Inflammatory macrophage (primary cell): Measurements from ENCODE around the gene DUSP1.

ENCODE experiments used
- DNase-seq, 2 donors: peaks; one replicate each; pipeline ENCODE4 v3.0.0-alpha.2; 2020 to 2022

DUSP1 gene

DNA sequence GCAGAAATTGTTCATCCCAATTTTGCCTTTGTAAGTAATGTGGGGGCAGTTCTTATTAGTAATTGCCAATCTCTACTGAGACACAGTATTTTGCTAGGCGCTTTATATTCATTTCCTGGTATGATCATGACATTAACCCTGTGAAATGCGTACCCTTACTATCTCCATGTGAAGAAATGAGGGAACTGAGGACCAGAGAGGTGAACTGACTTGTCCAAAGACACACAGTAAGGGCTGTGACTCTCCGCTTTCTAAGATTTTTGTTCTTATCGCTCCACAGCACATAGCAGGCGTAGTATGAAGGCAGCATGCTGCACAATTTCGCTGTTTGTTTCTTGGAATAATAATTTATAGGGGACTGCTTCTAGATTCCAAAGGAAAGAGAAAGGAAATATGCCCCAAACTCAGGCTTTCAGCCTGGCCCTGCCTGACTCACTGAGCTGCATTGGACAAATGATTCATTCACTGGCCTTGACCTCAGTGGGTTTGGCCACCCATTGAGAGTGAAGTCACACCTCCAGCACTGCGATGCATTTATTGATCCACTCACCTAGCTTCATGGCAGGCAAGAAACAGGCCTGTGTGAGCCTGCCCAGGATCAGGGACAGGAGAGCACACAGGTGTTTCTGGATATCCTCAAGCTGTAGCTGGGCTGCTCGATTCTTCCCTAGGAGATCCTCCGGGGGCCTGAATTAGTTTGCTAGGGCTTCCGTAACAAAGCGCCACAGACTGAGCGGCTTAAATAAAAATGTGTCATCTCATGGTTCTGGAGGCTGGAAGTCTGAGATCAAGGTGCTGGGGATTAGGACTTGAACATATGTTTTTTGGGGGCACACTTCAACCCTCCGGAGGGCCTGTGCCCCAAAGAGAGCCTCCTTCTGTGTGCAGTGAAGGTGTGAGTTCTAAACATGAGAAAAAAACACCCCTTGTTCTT lies 7.2 kb upstream of the DUSP1 start:
- DNase-seq, result peak; percentile 20 to 57

DNA sequence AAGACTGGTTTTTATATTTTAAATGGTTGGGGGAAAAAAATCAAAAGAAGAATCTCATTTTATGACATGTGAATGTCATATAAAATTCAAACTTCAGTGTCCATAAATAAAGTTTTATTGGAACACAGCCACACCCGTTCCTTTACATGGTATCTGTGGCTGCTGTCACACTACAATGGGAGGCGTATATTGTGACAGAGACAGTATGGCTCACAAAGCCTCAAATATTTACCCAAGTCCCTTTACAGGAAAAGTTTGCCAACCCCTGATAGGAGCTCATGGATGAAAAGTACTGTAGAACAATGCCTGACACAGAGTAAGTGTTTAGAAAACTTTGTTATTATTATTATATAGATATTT lies 5.2 kb upstream of the DUSP1 start:
- peak; percentile 24 to 41 for DNase-seq

DNA sequence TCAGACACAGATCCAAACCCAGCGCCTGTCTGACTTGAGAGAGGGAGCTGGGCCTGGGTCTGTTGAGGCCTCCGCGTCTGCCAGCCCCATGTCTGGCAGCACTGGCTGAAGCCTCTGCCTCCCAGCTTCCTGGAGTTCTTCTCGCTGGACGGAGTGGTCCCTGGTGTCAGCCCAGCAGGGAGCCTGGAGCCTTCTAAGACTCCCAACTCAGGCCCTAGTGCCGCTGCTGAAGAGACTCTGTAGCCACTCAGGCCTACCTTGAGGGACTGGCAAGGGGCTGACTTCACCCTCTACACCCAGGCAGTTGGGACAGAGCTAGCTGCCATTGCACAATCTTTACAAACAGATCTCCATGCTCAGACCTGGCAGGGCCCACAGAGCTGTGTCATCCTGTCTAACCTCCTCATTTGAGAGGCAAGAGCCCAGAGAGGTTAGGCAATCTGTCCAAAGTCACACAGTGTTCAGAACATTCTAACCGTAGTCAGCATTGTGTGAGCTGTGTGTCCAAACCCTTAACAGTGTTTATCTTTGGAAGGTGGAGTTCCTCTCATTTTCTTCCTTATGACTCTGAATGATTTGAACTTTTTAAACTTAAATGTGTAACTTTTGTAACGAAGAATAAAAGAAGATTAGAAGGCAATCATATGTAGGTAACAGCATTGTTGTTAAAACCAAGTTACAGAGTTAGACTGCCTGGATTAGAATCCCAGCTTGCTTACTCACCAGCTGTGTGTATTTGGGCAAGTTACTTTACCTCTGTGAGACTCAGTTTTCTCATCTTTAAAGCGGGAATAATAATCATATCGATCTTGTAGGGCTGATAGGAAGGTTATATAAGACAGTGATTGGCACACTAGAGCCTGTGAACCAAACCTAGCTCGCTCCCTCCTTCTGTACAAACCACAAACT lies 4.6 kb upstream of the DUSP1 start:
- peak; percentile 96 for DNase-seq

DNA sequence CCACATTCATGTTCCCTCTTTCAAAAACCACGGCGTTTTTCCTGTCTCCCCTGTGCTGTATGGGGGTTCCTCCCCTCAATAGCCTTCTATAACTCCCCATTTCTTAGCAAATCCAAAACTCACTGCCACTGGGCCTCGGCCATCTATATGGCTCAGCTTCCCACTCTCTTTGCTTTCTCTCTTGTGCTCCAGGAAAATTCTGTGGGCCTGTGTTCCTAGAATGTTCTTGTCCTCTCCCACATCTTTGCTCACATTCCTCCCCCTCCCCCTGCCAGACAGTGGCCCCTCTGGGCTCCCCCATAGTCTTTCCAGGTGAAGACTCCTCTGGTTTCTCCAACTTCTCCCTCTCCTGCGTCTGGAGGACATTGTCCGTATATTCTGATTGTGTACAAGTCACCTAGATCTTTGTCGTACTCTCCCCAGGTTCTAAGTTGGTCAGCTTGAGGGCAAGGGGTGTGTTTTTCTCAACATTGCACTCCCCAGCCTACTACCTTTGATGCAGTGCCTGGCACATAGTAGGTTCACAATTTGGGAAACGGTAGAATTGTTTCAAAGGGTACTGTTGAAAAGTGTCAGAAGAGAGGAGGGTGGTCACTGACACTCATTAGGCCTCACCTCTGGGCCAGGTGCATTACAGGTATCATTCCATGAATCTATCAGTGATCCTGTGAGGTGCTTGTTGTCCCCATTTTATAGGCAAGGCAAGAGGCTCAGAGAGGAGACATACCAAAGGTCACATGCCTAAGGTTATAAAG lies 3.7 kb upstream of the DUSP1 start:
- no peak for DNase-seq

DNA sequence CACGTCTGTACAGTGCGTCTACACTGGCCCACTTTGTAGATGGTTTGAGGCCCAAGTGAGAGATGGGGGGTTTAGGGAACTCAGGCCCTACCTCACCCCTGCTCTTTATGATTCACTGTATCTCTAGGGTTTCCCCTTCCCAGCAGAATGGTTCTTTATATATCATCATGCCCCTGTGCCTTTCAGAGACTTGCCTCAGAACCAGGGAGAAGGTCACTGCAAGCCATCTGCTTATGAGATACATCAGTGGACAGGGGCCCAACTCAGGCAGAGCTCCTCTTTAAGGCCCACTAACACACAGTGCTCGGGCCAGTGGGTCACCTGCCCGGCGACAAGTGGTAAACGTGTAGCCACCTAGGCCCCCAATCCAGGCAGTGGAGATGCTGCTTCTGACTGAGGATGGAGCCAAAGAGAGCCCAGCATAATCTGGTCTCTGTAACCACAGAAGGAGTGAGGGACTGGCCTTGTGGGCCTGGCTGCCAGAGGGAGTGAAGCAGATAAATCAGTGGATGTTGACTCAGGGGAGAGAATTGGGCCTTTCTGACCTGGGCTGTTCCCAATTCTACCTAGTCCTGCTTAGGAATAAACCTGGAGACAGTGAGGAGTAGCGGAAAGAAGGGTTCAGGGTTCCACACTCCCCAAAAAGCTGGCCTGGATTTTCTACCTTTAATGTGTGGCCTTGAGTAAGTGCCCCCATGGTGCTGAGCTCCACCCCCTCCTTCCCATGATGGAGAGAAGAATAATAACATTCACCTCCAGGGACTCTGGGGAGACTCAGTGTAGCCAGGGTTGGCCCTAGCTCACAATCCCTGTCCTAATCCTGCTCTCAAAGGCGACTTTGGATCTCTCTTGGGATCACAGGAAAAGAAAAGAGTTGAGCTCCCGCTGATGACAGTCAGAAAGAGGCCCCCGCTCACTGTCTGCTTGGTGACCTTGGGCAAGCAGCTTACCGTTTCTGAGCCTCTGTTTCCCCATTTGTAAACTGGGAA lies 2.8 kb upstream of the DUSP1 start:
- DNase-seq, result peak; percentile 65 to 74

DNA sequence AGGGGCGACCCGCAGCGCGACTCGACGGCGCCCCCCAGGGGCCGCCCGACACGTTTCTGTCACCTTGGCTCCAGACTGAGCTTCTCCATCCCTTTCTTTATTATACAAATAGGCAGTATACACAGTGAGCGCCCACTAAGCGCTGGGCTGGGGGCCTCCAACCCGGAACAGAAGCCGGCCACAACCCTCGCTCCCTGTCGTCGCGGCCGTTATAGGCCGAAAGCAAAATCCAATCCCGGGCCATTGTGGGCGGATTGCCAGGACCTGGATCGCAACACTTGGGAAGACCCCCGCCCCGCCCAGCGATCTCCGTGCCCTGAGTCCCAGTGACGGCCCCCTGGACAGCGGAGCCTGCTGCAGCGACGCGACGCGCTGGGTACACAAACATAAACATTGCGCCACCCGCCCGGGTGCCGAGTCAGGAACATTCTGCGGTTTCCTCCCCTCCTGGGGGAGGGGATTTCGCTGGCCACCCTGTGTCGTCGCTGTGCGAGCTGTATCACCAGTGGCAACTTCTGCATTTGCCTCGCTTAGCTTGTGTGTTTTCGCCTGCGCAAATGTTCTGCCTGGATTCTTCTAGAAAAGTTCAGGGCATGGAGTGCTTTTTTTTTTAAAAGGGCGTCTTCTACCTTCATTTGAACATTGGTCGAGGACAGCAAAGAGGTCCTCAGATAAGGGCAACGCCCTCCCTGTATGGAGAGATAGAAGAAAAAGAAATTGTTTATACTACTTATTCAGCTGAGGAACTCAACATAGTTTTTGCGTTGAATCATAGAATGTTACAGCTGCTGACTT lies 1.3 kb upstream of the DUSP1 start:
- DNase-seq, result peak; percentile 98 to 99

DNA sequence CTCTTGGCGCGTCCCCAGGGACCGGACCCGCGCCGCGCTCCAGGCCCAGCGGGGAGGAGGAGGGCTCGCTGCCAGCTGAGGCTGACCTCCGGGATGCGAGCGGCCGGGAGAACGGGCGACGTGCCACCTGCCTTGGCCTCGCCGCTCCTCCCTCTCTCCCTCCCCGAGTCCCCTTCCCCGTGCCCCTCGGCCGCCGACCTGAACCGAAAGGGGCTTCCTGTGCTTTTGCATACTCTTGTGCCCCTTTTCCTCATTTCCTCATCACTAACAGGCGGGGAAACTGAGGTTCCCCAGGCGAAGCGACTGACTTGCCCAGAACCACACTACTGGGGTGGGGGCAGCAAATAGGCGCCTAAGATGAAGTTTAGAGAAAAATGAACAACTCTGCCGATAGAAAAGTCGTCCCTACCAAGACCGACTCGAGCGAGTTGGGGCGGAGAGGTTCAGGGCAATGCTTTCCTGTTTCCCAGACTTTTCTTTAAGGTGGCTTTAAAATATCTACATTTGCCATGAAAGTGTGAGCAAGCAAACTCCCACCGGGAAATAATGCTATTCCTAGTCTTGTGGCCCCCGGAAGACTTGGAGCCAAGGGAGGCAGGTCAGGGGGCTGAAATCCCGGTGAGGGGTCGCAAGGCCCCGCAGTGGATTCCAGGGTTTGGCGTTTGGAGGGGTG lies 580 bp upstream of the DUSP1 start:
- peak; percentile 7 to 15 for DNase-seq

DNA sequence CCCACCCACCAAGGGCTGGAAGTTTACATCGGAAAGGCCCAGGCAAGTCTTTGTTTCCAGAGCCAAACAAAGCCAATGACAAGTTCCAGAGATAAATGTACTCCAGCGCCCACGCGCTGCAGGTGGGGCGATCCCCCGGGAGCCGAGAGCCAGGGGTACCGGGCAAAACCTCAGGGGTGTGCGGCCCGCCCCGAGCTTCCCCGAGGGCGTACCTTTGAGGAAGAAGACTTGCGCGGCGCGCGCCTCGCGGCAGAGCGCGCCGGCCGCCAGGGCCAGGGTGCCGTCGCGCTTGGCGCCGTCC lies 671 bp downstream of the DUSP1 start:
- DNase-seq, result no peak

DNA sequence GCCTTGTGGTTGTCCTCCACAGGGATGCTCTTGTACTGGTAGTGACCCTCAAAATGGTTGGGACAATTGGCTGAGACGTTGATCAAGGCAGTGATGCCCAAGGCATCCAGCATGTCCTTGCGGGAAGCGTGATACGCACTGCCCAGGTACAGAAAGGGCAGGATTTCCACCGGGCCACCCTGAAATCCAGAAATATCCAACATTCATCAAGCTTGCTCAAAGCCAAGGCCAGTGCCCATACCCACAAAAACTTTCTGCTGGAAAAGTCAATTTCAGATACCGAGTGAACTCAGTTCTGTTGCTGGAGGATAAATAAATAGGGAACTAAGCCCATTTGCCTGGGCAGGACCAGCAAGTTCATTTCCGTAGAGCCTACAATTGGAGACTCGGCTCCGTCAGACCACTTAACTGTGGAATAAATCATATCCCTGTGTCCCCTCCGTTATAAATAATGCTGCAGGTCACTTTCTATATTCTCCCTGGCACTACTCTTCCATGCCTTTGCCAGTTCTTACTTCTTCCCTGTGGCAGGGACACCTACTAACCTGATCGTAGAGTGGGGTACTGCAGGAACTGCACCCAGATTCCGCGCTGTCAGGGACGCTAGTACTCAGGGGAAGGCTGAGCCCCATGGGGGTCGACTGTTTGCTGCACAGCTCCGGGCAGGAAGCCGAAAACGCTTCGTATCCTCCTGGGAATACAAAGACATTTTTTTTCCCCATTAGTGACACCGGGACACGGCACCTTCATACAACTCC lies 1.2 kb downstream of the DUSP1 start:
- DNase-seq, result peak; percentile 26 to 52

DNA sequence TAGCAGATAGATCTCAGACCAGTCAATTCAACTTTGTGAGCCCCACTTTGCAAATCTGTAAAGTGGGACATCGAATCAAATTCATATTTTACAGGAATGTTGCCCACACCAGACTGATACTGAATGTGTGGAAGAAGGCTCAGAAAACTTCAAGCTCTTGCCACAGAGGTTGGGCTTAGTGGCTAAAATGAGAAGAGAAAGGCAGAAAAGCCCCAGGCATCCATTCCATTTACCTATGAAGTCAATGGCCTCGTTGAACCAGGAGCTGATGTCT lies 1.7 kb downstream of the DUSP1 start:
- DNase-seq, result no peak

DNA sequence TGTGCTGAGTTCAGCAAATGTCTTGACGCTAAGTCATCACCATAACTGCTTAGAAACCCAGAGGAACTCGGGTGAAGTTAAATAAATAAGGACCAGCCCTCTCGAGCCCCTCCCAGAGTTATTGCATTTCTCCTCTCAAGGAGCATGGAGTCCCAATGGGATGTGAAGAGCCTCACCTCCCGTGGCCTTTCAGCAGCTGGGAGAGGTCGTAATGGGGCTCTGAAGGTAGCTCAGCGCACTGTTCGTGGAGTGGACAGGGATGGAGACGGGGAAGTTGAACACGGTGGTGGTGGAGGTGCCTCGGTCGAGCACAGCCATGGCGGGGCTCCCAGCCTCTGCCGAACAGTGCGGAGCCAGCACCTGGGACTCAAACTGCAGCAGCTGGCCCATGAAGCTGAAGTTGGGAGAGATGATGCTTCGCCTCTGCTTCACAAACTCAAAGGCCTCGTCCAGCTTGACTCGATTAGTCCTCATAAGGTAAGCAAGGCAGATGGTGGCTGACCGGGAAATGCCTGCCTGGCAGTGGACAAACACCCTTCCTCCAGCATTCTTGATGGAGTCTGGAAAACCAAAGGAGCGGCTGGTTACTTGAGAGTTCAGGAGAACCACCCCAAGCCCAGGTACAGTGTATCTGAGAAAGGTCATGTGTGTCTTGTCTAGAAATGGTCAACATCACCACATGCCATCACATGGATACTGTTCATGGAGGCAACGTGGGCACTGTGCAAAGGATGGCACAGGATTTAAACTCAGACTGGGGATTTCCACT lies 2.2 kb downstream of the DUSP1 start:
- DNase-seq, result no peak

DNA sequence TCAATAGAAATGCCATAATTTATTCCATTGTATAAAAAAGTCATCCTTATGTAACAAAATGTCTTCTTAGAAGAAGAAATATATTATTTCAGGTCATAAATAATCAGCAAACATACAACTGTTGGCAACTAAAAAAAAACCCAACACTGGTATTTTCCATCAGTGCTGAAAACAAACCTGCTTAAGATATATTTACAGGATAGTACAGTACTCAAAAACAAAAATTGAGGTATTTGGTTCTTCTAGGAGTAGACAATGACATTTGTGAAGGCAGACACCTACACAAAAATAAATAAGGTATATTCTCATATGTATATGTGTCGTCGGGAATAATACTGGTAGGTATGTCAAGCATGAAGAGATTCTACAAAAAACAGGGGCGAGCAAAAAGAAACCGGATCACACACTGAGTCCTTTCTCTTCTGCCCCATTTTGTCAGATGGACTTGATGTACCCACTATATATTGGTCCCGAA lies 2.9 kb downstream of the DUSP1 start:
- DNase-seq, result no peak

DNA sequence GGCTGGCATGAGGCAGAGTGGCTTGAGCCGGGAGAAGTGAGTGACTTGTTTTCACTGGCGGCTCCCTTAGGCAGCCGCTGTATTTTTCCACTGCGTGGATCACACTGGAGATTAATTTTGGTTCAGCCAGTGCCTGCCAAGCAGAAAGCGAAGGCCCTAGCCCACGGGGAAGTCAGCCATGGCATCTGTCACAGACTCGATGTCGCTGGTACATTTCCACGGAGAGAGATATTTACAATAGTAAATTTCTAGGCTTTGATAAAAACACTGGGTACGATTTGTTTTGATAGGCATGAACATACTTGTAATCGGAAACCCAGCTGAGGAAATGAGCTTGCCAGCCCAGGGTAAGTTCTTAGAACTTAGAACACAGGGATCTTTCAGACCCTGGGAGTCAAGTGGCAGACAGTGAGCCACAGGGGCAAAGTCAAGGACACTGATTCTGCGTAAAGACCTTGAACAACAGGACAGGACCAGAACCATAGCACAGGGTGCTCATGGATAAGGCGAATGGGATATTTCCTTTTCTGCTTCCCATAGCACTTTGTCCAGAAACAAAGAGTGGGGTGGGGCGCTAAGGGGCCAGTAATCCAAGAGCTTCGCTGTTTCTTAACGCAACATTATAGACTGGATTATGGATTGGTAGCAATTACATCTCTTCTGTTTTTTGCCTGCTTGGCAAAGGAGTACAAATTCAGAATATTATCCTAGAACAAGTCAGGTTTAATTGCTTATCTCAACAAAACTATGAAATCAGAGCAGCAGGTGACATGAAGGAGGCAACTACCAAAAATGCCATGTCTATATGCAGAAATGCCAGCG lies 4.5 kb downstream of the DUSP1 start:
- no peak for DNase-seq

DNA sequence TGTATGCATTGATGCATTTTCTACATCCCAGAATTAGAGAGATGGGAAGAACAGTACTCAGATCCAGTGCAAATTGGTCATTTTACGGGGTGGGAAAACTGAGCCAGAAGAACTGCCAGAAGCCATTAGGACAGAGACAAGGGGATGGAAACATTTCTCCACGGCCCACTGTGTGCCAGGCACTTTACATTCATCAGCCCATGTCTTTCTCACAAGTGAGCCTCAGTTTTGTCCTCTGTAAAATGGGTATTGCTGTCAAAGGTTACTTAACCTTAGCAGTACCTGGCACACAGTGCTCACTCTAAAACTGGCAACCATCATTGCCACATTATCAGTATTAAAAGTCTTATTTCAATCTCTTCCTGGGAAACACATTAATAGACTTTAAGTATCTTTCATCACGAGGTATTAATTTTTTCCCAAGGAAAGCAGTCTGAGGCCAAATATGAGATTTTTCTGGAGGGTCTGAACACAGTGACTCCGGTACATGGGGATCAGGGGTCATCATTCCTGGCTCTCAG lies 5.2 kb downstream of the DUSP1 start:
- DNase-seq, result no peak

DNA sequence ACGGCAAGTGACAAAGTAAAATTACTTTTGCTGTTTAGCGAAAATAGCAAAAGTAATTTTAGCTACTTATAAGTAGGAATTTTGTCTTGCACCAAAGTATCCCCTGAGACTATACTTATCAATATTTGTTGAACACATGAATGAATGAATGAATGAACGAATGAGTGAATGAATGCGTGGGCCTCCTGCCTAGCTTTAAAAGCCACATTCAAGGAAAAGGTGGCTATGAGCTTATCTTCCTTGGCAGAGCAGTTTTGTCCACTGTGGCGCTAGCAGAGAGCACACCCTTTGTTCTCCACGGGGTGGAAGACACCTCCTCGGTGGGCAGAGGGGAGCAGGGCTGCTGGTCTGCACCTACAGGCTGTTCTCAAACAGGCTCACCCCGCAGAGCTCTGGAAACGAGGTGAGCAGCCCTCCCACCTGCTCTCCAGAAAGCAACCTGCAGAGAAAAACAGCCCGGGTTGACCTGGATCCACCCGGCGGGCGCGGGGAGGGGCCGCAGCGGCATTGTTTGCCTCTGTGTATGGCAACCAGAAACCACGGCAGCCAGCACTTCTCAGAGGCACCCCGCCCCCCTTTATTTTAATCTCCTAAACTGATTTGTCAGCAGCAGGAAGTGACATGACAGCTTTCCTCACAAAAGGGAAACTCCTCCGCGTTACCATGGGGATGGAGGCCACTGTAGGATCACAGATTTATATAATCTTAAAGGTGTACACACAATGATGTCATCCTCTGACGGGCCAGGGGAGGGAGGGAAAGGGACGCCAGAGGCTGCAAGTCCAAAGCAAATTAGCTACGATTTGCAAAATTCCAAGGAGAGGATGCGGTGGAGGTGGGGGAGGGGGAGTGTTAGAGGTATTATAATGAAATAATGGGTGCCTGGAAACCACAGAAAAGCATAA lies 5.9 kb downstream of the DUSP1 start:
- DNase-seq, result peak; percentile 97

DNA sequence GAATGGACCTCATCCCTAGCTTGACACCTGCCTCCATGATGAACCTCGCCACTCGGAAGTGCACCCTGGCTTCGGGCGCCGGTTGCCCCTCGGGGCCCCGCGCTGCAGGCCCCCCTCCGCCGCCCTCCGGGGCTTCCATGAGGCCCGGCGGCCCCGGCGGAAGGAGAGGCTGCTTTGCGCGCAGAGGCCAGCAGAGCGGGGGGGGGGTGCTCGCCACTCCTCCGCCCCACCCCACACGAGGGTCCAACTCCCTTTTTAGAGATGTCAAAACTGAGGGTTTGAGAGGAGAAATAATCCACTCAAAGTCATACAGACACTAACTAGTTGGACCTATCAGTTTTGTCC lies 7.9 kb downstream of the DUSP1 start:
- DNase-seq, result no peak
